GM12875 (cell line): ENCODE results near the gene OOSP2.

Source experiments
- H3K4me3 ChIP-seq: one replicate; pipeline ENCODE4 v1.5.1; 2011; ENCODE audit warnings: low read depth, low read length, control low read depth
- TF ChIP-seq, protein P1 (sequence below): IDR thresholded peaks from 2 replicates; pipeline ENCODE4 v1.5.1; 2011; ENCODE audit warnings: low read depth, mild to moderate bottlenecking, control low read depth, inconsistent platforms, low read length, moderate library complexity, borderline replicate concordance; ENCODE audit not compliant: insufficient read depth

The OOSP2 gene

DNA sequence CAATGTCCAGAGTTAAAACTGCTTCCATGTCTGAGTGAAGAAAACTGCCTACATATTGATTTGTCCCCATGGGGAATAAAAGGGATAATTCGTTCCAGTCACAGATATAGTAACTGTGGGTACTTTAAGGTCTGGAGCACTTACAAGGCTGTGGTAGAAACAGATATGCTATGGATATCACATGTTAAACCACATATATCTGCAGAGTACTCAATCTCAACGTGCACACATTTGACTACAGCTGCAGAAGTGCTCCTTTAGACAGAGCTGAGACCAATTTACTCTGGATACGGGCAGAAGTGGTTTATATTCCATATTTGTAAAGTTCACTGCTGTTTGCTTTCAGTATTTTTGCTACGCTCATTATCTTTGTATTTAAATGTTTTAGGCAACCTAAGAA is 38.5 kb downstream of the OOSP2 start:
- H3K4me3 ChIP-seq = no peak overlapping the region
- TF ChIP-seq, protein P1, sequence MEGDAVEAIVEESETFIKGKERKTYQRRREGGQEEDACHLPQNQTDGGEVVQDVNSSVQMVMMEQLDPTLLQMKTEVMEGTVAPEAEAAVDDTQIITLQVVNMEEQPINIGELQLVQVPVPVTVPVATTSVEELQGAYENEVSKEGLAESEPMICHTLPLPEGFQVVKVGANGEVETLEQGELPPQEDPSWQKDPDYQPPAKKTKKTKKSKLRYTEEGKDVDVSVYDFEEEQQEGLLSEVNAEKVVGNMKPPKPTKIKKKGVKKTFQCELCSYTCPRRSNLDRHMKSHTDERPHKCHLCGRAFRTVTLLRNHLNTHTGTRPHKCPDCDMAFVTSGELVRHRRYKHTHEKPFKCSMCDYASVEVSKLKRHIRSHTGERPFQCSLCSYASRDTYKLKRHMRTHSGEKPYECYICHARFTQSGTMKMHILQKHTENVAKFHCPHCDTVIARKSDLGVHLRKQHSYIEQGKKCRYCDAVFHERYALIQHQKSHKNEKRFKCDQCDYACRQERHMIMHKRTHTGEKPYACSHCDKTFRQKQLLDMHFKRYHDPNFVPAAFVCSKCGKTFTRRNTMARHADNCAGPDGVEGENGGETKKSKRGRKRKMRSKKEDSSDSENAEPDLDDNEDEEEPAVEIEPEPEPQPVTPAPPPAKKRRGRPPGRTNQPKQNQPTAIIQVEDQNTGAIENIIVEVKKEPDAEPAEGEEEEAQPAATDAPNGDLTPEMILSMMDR = no peak

GRCh38 chr11:60080535-60080934 is 40.3 kb downstream of the OOSP2 start:
- no peak overlapping the region for H3K4me3 ChIP-seq

DNA sequence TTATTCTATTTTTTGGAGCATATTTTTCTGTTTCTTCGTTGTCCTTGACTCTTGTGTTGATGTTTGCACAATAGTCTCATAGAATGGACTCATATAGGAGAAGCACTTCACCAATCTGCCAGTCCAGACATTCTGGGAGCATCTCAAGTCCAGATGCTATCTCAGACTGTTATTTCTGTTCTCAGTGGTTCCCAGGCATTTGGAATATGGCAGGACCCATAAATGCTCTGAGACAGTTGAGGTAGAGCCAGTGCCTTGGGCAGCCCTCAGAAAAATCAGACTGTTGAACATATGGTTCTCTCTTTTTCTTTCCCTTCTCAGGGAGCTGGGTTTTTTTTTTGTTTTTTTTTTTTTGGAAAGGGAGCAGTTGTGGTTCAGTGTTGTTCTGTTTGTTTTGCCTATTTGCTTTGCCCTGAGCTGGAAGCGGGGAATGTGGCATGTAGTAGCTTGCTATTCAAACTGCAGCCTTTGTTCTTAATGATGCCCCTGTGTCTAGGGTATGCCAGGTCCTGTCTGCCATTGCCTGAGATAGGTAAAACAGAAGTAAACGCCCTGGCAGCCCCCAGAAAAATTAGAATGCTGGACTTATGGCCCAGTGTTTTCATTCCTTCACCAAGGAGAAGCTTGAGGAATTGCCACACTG is 44.5 kb downstream of the OOSP2 start:
- TF ChIP-seq, protein P1 = no peak

More at GRCh38 chr11:60080535-60080934, 40.3 kb downstream of the OOSP2 start:
- TF ChIP-seq, protein P1 = no peak

DNA sequence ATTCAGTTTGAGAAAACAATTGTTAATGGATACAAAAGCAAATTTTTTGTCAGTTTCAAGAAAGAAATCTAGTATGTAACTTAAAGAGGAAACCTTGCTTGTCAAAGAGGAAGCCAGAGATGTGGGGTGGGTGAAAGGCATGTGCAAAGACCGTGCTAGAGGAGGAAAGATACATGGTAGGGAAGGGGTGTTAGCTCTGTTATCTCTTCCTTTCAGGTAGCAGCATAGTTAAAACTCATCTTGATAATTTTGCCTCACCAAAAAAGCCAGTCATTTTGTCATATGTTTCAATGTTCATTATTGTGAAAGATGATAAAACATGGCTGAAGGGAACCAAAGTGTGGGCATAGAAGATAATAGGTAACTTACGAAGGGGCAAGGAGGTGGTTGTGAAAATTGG is 45.7 kb downstream of the OOSP2 start:
- TF ChIP-seq, protein P1 = no peak
- H3K4me3 ChIP-seq = no peak overlapping the region

More for the DNA sequence above, 44.5 kb downstream of the OOSP2 start:
- H3K4me3 ChIP-seq = no peak overlapping the region

- TF ChIP-seq, protein P1 = no peak
Measured at GRCh38 chr11:60087239-60087638, 47.0 kb downstream of the OOSP2 start.

GRCh38 chr11:60088364-60088763 is 48.2 kb downstream of the OOSP2 start, which contains the start of gene MS4A2:
Gene MS4A2, plus strand, starts transcription at chr11:60088664. Its CDS starts 102 bp downstream, at chr11:60088766.
- TF ChIP-seq, protein P1 = no peak
- no peak within 1 kb of the TSS for H3K4me3 ChIP-seq

More at GRCh38 chr11:60087239-60087638, 47.0 kb downstream of the OOSP2 start:
- H3K4me3 ChIP-seq = no peak overlapping the region

DNA sequence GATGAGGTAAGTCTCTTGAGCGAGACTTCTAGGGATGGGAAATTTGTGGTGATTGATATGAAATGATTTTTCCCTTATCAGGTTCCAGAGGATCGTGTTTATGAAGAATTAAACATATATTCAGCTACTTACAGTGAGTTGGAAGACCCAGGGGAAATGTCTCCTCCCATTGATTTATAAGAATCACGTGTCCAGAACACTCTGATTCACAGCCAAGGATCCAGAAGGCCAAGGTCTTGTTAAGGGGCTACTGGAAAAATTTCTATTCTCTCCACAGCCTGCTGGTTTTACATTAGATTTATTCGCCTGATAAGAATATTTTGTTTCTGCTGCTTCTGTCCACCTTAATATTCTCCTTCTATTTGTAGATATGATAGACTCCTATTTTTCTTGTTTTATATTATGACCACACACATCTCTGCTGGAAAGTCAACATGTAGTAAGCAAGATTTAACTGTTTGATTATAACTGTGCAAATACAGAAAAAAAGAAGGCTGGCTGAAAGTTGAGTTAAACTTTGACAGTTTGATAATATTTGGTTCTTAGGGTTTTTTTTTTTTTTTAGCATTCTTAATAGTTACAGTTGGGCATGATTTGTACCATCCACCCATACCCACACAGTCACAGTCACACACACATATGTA is 55.4 kb downstream of the OOSP2 start:
- no peak overlapping the region for H3K4me3 ChIP-seq
- TF ChIP-seq, protein P1 = no peak
